K562 (cell line): ENCODE data around the gene MBNL2. TPM values are rescaled to one million over a fixed set of nuclear protein-coding genes. Genes with fewer than 3 reads are reported as not detected.

Experiments
- ATAC-seq: fragments of 200-7000 bp; cut with Tn5 transposase; 3 replicates; pipeline ENCODE4 v1.9.1; 2020; ENCODE audit warnings: moderate library complexity
- BruUV-seq: library from RNA; stranded (reverse); fragments of 400-500 nt; replicated peaks from 2 replicates; lab custom pipeline; 2021; lab: Mats Ljungman, UMichigan
- CTCF ChIA-PET: fragments of 300-600 bp; formaldehyde crosslinking; extraction: SDS; loops from one replicate; lab custom pipeline; 2021; ENCODE audit warnings: low intra/inter-chr PET ratio; lab: Yijun Ruan, JAX
- POLR2A ChIA-PET: fragments of 300-600, 350-650 bp; sonication (Branson Sonifier 250); formaldehyde crosslinking; extraction: SDS; loops from one replicate; lab custom pipeline; 2021; ENCODE audit warnings: antibody characterized with exemption, inconsistent platforms; lab: Yijun Ruan, JAX
- DNase-seq, 4 experiments: peaks; one replicate each; pipeline versions ENCODE4 v3.0.0 to v3.0.0-alpha.2; 2011 to 2018; ENCODE audit warnings: low spot score in 3 of 4, mixed read lengths in 3 of 4; ENCODE audit errors: extremely low read depth in 1 of 4
- FAIRE-seq: peaks from 2 replicates; lab custom pipeline; 2011; peaks lifted over from hg19 to GRCh38; lab: Jason Lieb, UNC
- H2AFZ ChIP-seq: 2 replicates; pipeline ENCODE4 v1.6.0; 2011; ENCODE audit warnings: low read depth, low read length, control low read depth, inconsistent platforms
- H3K27ac ChIP-seq: fragments of 200-600 bp; 3 replicates; pipeline ENCODE4 v1.8.0; 2011; ENCODE audit warnings: low read depth, mild to moderate bottlenecking, control low read depth, inconsistent platforms, low read length, moderate library complexity, mixed read lengths; ENCODE audit errors: extremely low read depth
- H3K27me3 ChIP-seq, 2 experiments: fragments of 300-600 bp in 1 of 2; 2 replicates in 1 of 2; 3 replicates in 1 of 2; pipeline versions ENCODE4 v1.6.0 to v1.8.0; 2011; ENCODE audit warnings: inconsistent platforms in 2 of 2, low read length in 2 of 2, mild to moderate bottlenecking in 1 of 2, mixed read lengths in 1 of 2, moderate library complexity in 1 of 2; ENCODE audit not compliant: control insufficient read depth in 2 of 2, insufficient read depth in 2 of 2
- H3K36me3 ChIP-seq: fragments of 300-600 bp; 3 replicates; pipeline ENCODE4 v1.8.0; 2011; ENCODE audit warnings: mild to moderate bottlenecking, low read length, inconsistent platforms; ENCODE audit not compliant: control insufficient read depth, insufficient read depth
- H3K4me1 ChIP-seq, 2 experiments: fragments of 200-600 bp in 1 of 2; replicated peaks in 1 of 2; 2 replicates in 1 of 2; 3 replicates in 1 of 2; pipeline versions ENCODE4 v1.5.1 to v1.8.0; 2011; ENCODE audit warnings: inconsistent platforms in 2 of 2, low read length in 2 of 2, mild to moderate bottlenecking in 1 of 2, mixed read lengths in 1 of 2, moderate library complexity in 1 of 2; ENCODE audit not compliant: control insufficient read depth in 2 of 2, insufficient read depth in 2 of 2
- H3K4me2 ChIP-seq: 2 replicates; pipeline ENCODE4 v1.6.1; 2011; ENCODE audit warnings: low read length, control low read depth, inconsistent platforms, mixed read lengths; ENCODE audit not compliant: insufficient read depth
- H3K4me3 ChIP-seq: fragments of 200-600 bp; sonication (generic), shearing (Covaris generic); 2 replicates; pipeline ENCODE4 v1.5.1; 2016; ENCODE audit warnings: control low read depth, inconsistent platforms
- H3K79me2 ChIP-seq: fragments of 200-600 bp; 3 replicates; pipeline ENCODE4 v1.8.0; 2011; ENCODE audit warnings: low read length, inconsistent platforms; ENCODE audit not compliant: control insufficient read depth, insufficient read depth
- H3K9ac ChIP-seq, 2 experiments: 2 replicates each; pipeline versions ENCODE4 v1.6.0 to v1.6.1; 2011; ENCODE audit warnings: low read depth in 2 of 2, low read length in 2 of 2, control low read depth in 1 of 2, inconsistent platforms in 1 of 2, mild to moderate bottlenecking in 1 of 2, mixed read lengths in 1 of 2; ENCODE audit not compliant: insufficient read depth in 1 of 2
- H3K9me1 ChIP-seq: one replicate; pipeline ENCODE4 v1.6.0; 2011; ENCODE audit warnings: inconsistent platforms, mild to moderate bottlenecking, low read length, moderate library complexity; ENCODE audit not compliant: control insufficient read depth, insufficient read depth
- H3K9me3 ChIP-seq: replicated peaks from 2 replicates; pipeline ENCODE4 v1.5.1; 2011; ENCODE audit warnings: low read depth, low read length, inconsistent platforms; ENCODE audit not compliant: control insufficient read depth, insufficient read depth
- H4K20me1 ChIP-seq: replicated peaks from 2 replicates; pipeline ENCODE4 v1.6.1; 2011; ENCODE audit warnings: low read length, inconsistent platforms, mixed read lengths; ENCODE audit not compliant: control insufficient read depth, insufficient read depth
- EP400 ChIP-seq: fragments of 450-650 bp; IDR thresholded peaks from 2 replicates; pipeline ENCODE4 v1.6.1; 2017; ENCODE audit warnings: antibody characterized with exemption, mild to moderate bottlenecking, moderate library complexity
- KAT8 ChIP-seq: fragments of 450-650 bp; IDR thresholded peaks from 2 replicates; pipeline ENCODE4 v1.6.1; 2016; ENCODE audit warnings: low read depth, mild to moderate bottlenecking
- MCM5 ChIP-seq: fragments of 450-650 bp; IDR thresholded peaks from 2 replicates; pipeline ENCODE4 v1.6.1; 2016; ENCODE audit warnings: low read depth
- MEIS2 ChIP-seq: fragments of 450-650 bp; IDR thresholded peaks from 2 replicates; pipeline ENCODE4 v1.6.1; 2014; ENCODE audit warnings: mild to moderate bottlenecking; ENCODE audit not compliant: partially characterized antibody
- MYC ChIP-seq, 2 experiments: fragments of 250-450 bp in 1 of 2; sonication (Bioruptor Pico) in 1 of 2; IDR thresholded peaks; 2 replicates each; pipeline versions ENCODE4 v1.5.1 to v1.6.1; 2012 to 2021; ENCODE audit warnings: low read depth in 2 of 2, borderline replicate concordance in 1 of 2, improper control_type of control experiment in 1 of 2, low read length in 1 of 2, mild to moderate bottlenecking in 1 of 2, moderate library complexity in 1 of 2
- POLR2AphosphoS2 ChIP-seq: IDR thresholded peaks from 2 replicates; pipeline ENCODE4 v1.6.1; 2012; ENCODE audit warnings: low read length, improper control_type of control experiment
- RBBP5 ChIP-seq: fragments of 200-600 bp; sonication (generic); IDR thresholded peaks from 2 replicates; pipeline ENCODE4 v1.6.1; 2012; ENCODE audit warnings: borderline replicate concordance, mild to moderate bottlenecking, low read length, control low read depth, inconsistent platforms; ENCODE audit not compliant: insufficient read depth, poor library complexity, severe bottlenecking
- RFX7 ChIP-seq: fragments of 250-450 bp; sonication (Bioruptor Pico); IDR thresholded peaks from 2 replicates; pipeline ENCODE4 v1.5.1; 2021; ENCODE audit warnings: mild to moderate bottlenecking
- ZNF518B ChIP-seq: fragments of 250-450 bp; sonication (Bioruptor Pico); IDR thresholded peaks from 2 replicates; pipeline ENCODE4 v1.5.0; 2021; ENCODE audit warnings: mild to moderate bottlenecking, moderate library complexity
- ZZZ3 ChIP-seq: fragments of 450-650 bp; IDR thresholded peaks from 2 replicates; pipeline ENCODE4 v1.6.1; 2016; ENCODE audit warnings: antibody characterized with exemption, mild to moderate bottlenecking, moderate library complexity
- WGBS: fragments of 100-300 bp; shearing (Covaris generic); methylation state at CpG from one replicate; pipeline ENCODE4 v1.1.6; 2016; ENCODE audit warnings: low coverage, mixed read lengths; ENCODE audit not compliant: insufficient coverage; ENCODE audit errors: missing lambda C conversion rate; 5-methylcytosine and 5-hydroxymethylcytosine counted together
- in situ Hi-C: fragments of 300-500 bp; cut with MboI; formaldehyde crosslinking; loops from 4 replicates; pipeline ENCODE4 v1.15.0; 2018; ENCODE audit warnings: inconsistent platforms, mixed read lengths
- intact Hi-C: fragments of 100-400 bp; cut with micrococcal nuclease; formaldehyde crosslinking; loops from 2 replicates; pipeline ENCODE4 v1.14.2; 2022
- polyA plus RNA-seq, 8 experiments: library from polyadenylated mRNA; depleted of rRNA in 4 of 8; stranded (reverse) in 5 of 8; unstranded in 3 of 8; fragments of >200 nt; fragmentation: Nextera tagmentation in 2 of 8; fragmentation: Illumina TruSeq in 1 of 8; extraction: Ambion mirVana in 2 of 8; extraction: Trizol in 1 of 8; gene quantifications; 2 replicates each; pipeline versions ENCODE4 v1.2.1 to v1.2.3, GENCODE V29; 2011 to 2014; ENCODE audit warnings: inconsistent platforms in 1 of 8, missing spikeins in 1 of 8
- total RNA-seq, 7 experiments: library from RNA; depleted of rRNA in 6 of 7; stranded (reverse); fragments of >200 nt in 6 of 7; fragmentation: Illumina TruSeq in 2 of 7; extraction: Trizol in 2 of 7; gene quantifications; 2 replicates each; pipeline versions ENCODE4 v1.2.1 to v1.2.3, GENCODE V29; 2011 to 2021; ENCODE audit warnings: low replicate concordance in 1 of 7

The MBNL2 gene
- total and polyA plus RNA-seq, 9 of the 15 experiments (the other 6 are each of a cell fraction or from before 2014, with no cell fraction given), result 7.0 to 24.8 (median 13.8) TPM

- TF ChIP-seq ZNF518B (CRISPR knock-in tag) (no peak), ZZZ3 (no peak), RFX7 (CRISPR knock-in tag) (no peak), MYC (IDR thresholded peaks at IDR 0.05; ENCODE audit: low read depth, low read length) (no peak), MYC (CRISPR knock-in tag; IDR thresholded peaks at IDR 0.05; ENCODE audit: borderline replicate concordance, low read depth) (no peak), EP400 (no peak)
Observed at GRCh38 chr13:97266332-97266731, 44.2 kb downstream of the MBNL2 start (continued).

- Histone ChIP-seq H3K4me1 (peaks cover under 1 to 6% of the 10 kb centered on the region in 2 experiments; a peak in 3 of 5 replicates), H4K20me1 (peaks cover 5% of the 10 kb centered on the region; the same call in 1 of the 2 replicates), H3K79me2 (peaks cover 65% of the 10 kb centered on the region), H3K27ac (no peak overlapping the region), H3K9me1 (no peaks in the 10 kb centered on the region), H3K9ac (no peak overlapping the region), H3K36me3 (peaks cover 3% of the 10 kb centered on the region; the same call in 1 of the 3 replicates), H3K9me3 (no peaks in the 10 kb centered on the region), H2AFZ (no peak overlapping the region), H3K27me3 (no peaks in the 10 kb centered on the region), H3K4me2 (no peak overlapping the region), H3K4me3 (no peak overlapping the region)
- in situ Hi-C loops (no loop called here), intact Hi-C loops (no loop called here)
- no peak for ATAC-seq
- WGBS, result 91% methylated on average over 8 of the region's 8 CpGs
- CTCF ChIA-PET, result no interaction called here
- no TSS peak for BruUV-seq
- POLR2A ChIA-PET, result no interaction called here
- DNase-seq, result no peak
- FAIRE-seq, result no peak
- TF ChIP-seq RBBP5 (no peak), KAT8 (no peak), MEIS2 (no peak), POLR2AphosphoS2 (no peak), MCM5 (no peak)
Observed at GRCh38 chr13:97266772-97267417, 44.8 kb downstream of the MBNL2 start.
